Measurements from ENCODE around the gene LURAP1L.

- TF ChIP-seq CTCF (optimal IDR thresholded peaks at IDR 0.05 in 1 of 3, IDR thresholded peaks at IDR 0.05 in 1 of 3, conservative IDR thresholded peaks at IDR 0.05 in 1 of 3; ENCODE audit: extremely low read depth in 1 of 3, insufficient read depth in 2 of 3, low read length in 3 of 3) (no peak), EZH2 (IDR thresholded peaks at IDR 0.05; ENCODE audit: low read length) (no peak)
These were observed 68.9 kb downstream of the LURAP1L start for GRCh38 chr9:12843735-12844134.
